Esophagus muscularis mucosa (tissue), 4 donors: ENCODE measurements around the gene UGDH. TPM values are rescaled to one million over a fixed set of nuclear protein-coding genes. Genes with fewer than 3 reads are reported as not detected.

Source experiments
- DNase-seq: peaks from one replicate; pipeline ENCODE4 v3.0.0-alpha.2; 2017; ENCODE audit errors: extremely low spot score
- H3K27ac ChIP-seq, 4 donors: fragments of 200-600 bp; sonication (generic); replicated peaks in 1 of 4; 1 replicate in 3 of 4; 2 replicates in 1 of 4; pipeline ENCODE4 v1.5.1; 2016 to 2019; ENCODE audit warnings: mild to moderate bottlenecking in 1 of 4
- H3K27me3 ChIP-seq, 4 donors: fragments of 200-600 bp; sonication (generic); one replicate each; pipeline versions ENCODE4 v1.5.1 to v1.6.0; 2016 to 2019
- H3K36me3 ChIP-seq, 4 donors: fragments of 200-600 bp; sonication (generic); one replicate each; pipeline ENCODE4 v1.5.1; 2016 to 2019
- H3K4me1 ChIP-seq, 4 donors: fragments of 200-600 bp; sonication (generic); one replicate each; pipeline ENCODE4 v1.5.1; 2016 to 2019
- H3K4me3 ChIP-seq, 4 donors: fragments of 200-600 bp; sonication (generic); 1 replicate in 2 of 4; 2 replicates in 2 of 4; pipeline ENCODE4 v1.5.1; 2016 to 2019; ENCODE audit warnings: mild to moderate bottlenecking in 4 of 4, moderate library complexity in 1 of 4
- H3K9me3 ChIP-seq, 4 donors: fragments of 200-600 bp; sonication (generic); 1 replicate in 3 of 4; 2 replicates in 1 of 4; pipeline ENCODE4 v1.5.1; 2016 to 2019
- EP300 ChIP-seq: sonication (generic); formaldehyde crosslinking; IDR thresholded peaks from one replicate; pipeline ENCODE4 v1.6.1; 2017; ENCODE audit warnings: antibody characterized with exemption
- POLR2A ChIP-seq: fragments of 450-650 bp; IDR thresholded peaks from one replicate; pipeline ENCODE4 v1.6.1; 2017; ENCODE audit warnings: antibody characterized with exemption, moderate library complexity, mild to moderate bottlenecking, low read depth
- POLR2AphosphoS5 ChIP-seq, 2 donors: sonication (generic); formaldehyde crosslinking; IDR thresholded peaks; one replicate each; pipeline ENCODE4 v1.6.1; 2017; ENCODE audit warnings: antibody characterized with exemption in 2 of 2
- WGBS: methylation state at CpG from one replicate; pipeline ENCODE4 v1.1.5; 2018; 5-methylcytosine and 5-hydroxymethylcytosine counted together
- intact Hi-C: fragments of 100-400 bp; cut with DNase I; formaldehyde crosslinking; loops from one replicate; pipeline ENCODE4 v1.15.1; 2023
- total RNA-seq, 4 donors: library from RNA; depleted of rRNA; stranded (reverse); fragments of >200 nt; gene quantifications; one replicate each; pipeline versions ENCODE4 v1.1.0 to v1.2.1, GENCODE V29; 2016
- TF ChIP-seq, protein P1 (sequence below), 3 experiments: fragments of 200-600 bp in 2 of 3; fragments of 450-650 bp in 1 of 3; sonication (generic) in 2 of 3; IDR thresholded peaks; one replicate each; pipeline ENCODE4 v1.5.1; 2017 to 2019; ENCODE audit warnings: antibody characterized with exemption in 3 of 3, mild to moderate bottlenecking in 2 of 3, moderate library complexity in 1 of 3

UGDH gene
- total RNA-seq, 4 donors from 2014 or later: 36.4 to 180 (median 42.1) TPM

GRCh38 chr4:39480251-39480650, 47.0 kb downstream of the UGDH start:
- Histone ChIP-seq H3K4me3 (no peak overlapping the region), H3K27me3 (no peaks in the 10 kb centered on the region), H3K27ac (no peak overlapping the region), H3K9me3 (no peaks in the 10 kb centered on the region), H3K36me3 (peaks cover 0 to 23% (median 18%) of the 10 kb centered on the region in 4 donors), H3K4me1 (no peaks in the 10 kb centered on the region)
- DNase-seq: no peak
- WGBS: 91% methylated on average over 13 of the region's 27 CpGs
- TF ChIP-seq, protein P1, sequence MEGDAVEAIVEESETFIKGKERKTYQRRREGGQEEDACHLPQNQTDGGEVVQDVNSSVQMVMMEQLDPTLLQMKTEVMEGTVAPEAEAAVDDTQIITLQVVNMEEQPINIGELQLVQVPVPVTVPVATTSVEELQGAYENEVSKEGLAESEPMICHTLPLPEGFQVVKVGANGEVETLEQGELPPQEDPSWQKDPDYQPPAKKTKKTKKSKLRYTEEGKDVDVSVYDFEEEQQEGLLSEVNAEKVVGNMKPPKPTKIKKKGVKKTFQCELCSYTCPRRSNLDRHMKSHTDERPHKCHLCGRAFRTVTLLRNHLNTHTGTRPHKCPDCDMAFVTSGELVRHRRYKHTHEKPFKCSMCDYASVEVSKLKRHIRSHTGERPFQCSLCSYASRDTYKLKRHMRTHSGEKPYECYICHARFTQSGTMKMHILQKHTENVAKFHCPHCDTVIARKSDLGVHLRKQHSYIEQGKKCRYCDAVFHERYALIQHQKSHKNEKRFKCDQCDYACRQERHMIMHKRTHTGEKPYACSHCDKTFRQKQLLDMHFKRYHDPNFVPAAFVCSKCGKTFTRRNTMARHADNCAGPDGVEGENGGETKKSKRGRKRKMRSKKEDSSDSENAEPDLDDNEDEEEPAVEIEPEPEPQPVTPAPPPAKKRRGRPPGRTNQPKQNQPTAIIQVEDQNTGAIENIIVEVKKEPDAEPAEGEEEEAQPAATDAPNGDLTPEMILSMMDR (IDR thresholded peaks at IDR 0.05): no peak
- TF ChIP-seq EP300 (no peak), POLR2AphosphoS5 (IDR thresholded peaks at IDR 0.05) (no peak), POLR2A (no peak)
- intact Hi-C loops: no loop called here

DNA sequence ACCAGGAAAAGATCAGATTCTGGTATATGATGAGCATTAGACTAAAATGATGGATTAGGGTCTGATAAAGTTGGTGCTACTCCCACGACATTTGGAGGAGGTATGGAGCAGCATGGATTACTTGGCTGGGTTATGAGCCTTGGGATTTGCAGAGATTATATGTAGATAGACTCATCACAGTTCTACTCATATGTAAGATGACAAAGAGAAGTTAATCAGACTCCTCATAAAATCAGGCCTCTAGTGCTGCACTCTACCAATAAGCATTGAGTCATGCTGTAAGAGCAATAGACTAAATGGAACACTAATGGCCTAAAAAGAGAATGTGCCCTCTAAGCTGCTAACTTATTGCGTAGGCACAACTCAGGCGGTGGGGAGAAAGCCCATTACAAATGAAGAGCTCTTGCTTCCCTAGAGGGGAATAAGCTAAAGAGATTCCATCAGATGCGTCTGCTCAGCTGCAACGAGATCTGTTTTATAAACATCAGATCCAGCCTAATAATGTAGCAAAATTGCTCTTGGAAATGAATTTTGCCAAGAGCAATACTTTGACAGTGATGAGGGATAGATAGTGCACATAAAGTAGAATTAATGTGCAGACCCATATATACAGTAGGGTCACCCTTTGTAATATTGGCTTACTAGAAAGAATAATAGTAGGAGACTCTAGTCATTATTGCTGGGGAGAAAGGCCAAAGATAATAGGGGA, 50.9 kb downstream of the UGDH start:
- Histone ChIP-seq H3K36me3 (peaks cover 4 to 60% (median 39%) of the 10 kb centered on the region in 4 donors), H3K27me3 (no peaks in the 10 kb centered on the region), H3K27ac (no peak overlapping the region), H3K4me3 (no peak overlapping the region), H3K4me1 (no peaks in the 10 kb centered on the region), H3K9me3 (no peaks in the 10 kb centered on the region)
- TF ChIP-seq POLR2A: no peak
- TF ChIP-seq POLR2AphosphoS5 (IDR thresholded peaks at IDR 0.05): no peak
- TF ChIP-seq, protein P1 (IDR thresholded peaks at IDR 0.05): no peak
- TF ChIP-seq EP300: no peak
- intact Hi-C loops: no loop called here
- no peak for DNase-seq
- WGBS: 89% methylated on average over 5 of the region's 5 CpGs

DNA sequence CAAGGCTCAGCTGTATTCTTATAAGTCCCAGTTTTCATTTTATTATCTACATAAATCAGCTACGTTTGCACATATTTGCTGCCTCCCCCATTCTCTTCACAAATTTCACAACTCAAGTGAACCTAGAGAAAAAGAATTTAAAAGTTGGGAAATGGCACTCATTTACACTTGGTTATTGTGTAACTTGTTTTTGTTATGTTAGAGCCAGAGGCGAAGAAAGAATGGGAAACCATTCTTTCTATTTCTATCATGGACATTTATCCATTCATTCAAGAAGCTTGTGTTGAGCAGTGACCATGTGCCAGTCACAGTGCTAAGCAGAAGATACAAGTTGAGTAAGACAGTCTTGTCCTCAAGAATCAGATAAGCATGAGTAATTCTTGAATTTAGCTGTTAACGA, 54.8 kb downstream of the UGDH start:
- Histone ChIP-seq H3K4me1 (peaks cover 0 to 10% (median 7%) of the 10 kb centered on the region in 4 donors), H3K27ac (no peak overlapping the region), H3K27me3 (no peaks in the 10 kb centered on the region), H3K4me3 (no peak overlapping the region), H3K9me3 (no peaks in the 10 kb centered on the region), H3K36me3 (peaks cover 8 to 58% (median 35%) of the 10 kb centered on the region in 4 donors)
- intact Hi-C loops: no loop called here
- TF ChIP-seq POLR2A (no peak), EP300 (no peak), POLR2AphosphoS5 (IDR thresholded peaks at IDR 0.05) (no peak)
- TF ChIP-seq, protein P1 (IDR thresholded peaks at IDR 0.05): no peak
- 88% methylated on average over 3 of the region's 3 CpGs for WGBS
- no peak for DNase-seq

DNA sequence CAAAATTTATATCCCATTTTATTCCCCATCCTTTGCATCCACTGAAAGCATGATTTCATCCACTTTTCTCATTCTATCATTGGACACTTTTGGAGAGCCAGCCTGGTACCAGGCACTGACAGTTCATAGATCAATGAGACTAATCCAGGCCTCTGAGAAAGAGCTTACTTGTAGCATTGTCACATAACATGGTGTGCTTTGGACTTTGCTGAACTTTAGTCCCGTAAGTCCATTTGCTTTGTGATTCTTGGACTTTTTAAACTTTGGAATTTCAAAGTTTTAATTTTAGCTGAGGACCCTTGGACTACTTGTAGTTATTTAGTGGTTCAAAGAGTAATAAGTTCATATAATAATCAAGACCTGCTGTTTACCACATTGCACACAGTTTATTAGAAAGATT, 56.8 kb downstream of the UGDH start:
- WGBS: 89% methylated on average over 1 of the region's 1 CpG

GRCh38 chr4:39469429-39470077, 57.7 kb downstream of the UGDH start:
- WGBS: 66% methylated on average over 4 of the region's 4 CpGs
- Histone ChIP-seq H3K36me3 (peaks cover 8 to 55% (median 26%) of the 10 kb centered on the region in 4 donors), H3K9me3 (no peaks in the 10 kb centered on the region), H3K4me1 (peaks cover 0 to 10% (median 7%) of the 10 kb centered on the region in 4 donors), H3K4me3 (no peak overlapping the region), H3K27me3 (no peaks in the 10 kb centered on the region), H3K27ac (peak overlapping the region; percentile 39 to 69 (median 46))
- no peak for DNase-seq
- TF ChIP-seq POLR2AphosphoS5 (IDR thresholded peaks at IDR 0.05): no peak
- TF ChIP-seq POLR2A: no peak
- TF ChIP-seq, protein P1 (IDR thresholded peaks at IDR 0.05): peak; percentile 77 to 81 (median 80)
- no peak for TF ChIP-seq EP300
- intact Hi-C loops: loop anchor here (2.0 kb wide), 1 partner anchor 505 kb away; no protein-coding TSS in a partner anchor

More for the DNA sequence above, 56.8 kb downstream of the UGDH start:
- Histone ChIP-seq H3K9me3 (no peaks in the 10 kb centered on the region), H3K27ac (no peak overlapping the region), H3K36me3 (peaks cover 8 to 51% (median 26%) of the 10 kb centered on the region in 4 donors), H3K27me3 (no peaks in the 10 kb centered on the region), H3K4me1 (peaks cover 0 to 10% (median 7%) of the 10 kb centered on the region in 4 donors), H3K4me3 (no peak overlapping the region)
- TF ChIP-seq EP300 (no peak), POLR2A (no peak)
- intact Hi-C loops: no loop called here
- DNase-seq: no peak
